GM18907 (cell line): ENCODE results near the gene FGD3.

Experiments
- ATAC-seq: cut with Tn5 transposase; IDR thresholded peaks from one replicate; pipeline ENCODE4 v1.9.1; 2021; ENCODE audit warnings: mild to moderate bottlenecking, moderate library complexity; ENCODE audit not compliant: unreplicated experiment

The FGD3 gene

GRCh38 chr9:93025736-93026135 lies 78.4 kb downstream of the FGD3 start:
- no peak for ATAC-seq

GRCh38 chr9:93026640-93027039 lies 79.3 kb downstream of the FGD3 start:
- no peak for ATAC-seq

- ATAC-seq, result no peak
Observed at GRCh38 chr9:93027750-93028149, 80.4 kb downstream of the FGD3 start.

- no peak for ATAC-seq
Observed at GRCh38 chr9:93028448-93029006, 81.2 kb downstream of the FGD3 start.

GRCh38 chr9:93030642-93031628 lies 83.6 kb downstream of the FGD3 start:
- no peak for ATAC-seq

- ATAC-seq, result no peak
Observed at GRCh38 chr9:93031629-93032430, 84.5 kb downstream of the FGD3 start.

- no peak for ATAC-seq
Observed at GRCh38 chr9:93032545-93032944, 85.2 kb downstream of the FGD3 start.

- ATAC-seq, result no peak
Observed at GRCh38 chr9:93033531-93033930, 86.2 kb downstream of the FGD3 start.

- no peak for ATAC-seq
Observed at GRCh38 chr9:93035106-93035660, 87.9 kb downstream of the FGD3 start.

GRCh38 chr9:93035821-93036351 lies 88.6 kb downstream of the FGD3 start:
- no peak for ATAC-seq

GRCh38 chr9:93036887-93037475 lies 89.7 kb downstream of the FGD3 start:
- no peak for ATAC-seq

- no peak for ATAC-seq
Observed at GRCh38 chr9:93037476-93037971, 90.2 kb downstream of the FGD3 start.

GRCh38 chr9:93038918-93039317 lies 91.6 kb downstream of the FGD3 start:
- no peak for ATAC-seq

- no peak for ATAC-seq
Observed at GRCh38 chr9:93039456-93039855, 92.1 kb downstream of the FGD3 start.

- ATAC-seq, result no peak
Observed at GRCh38 chr9:93039976-93040375, 92.7 kb downstream of the FGD3 start.

- no peak for ATAC-seq
Observed at GRCh38 chr9:93040409-93040808, 93.1 kb downstream of the FGD3 start.

GRCh38 chr9:93041108-93041802 lies 93.9 kb downstream of the FGD3 start:
- no peak for ATAC-seq

GRCh38 chr9:93043122-93043521 lies 95.8 kb downstream of the FGD3 start:
- ATAC-seq, result no peak

- no peak for ATAC-seq
Observed at GRCh38 chr9:93045521-93045920, 98.2 kb downstream of the FGD3 start.
